Amygdala (tissue), 56 donors: ENCODE results near the gene PARN.
"Not testable (repeated sequence)": the region's sequence is repeated elsewhere in the genome, so short reads cannot be mapped to it uniquely, and the experiment has no call there.

ENCODE experiments used
- DNase-seq, 56 donors: peaks; one replicate each; lab custom pipeline; 2025; lab: John Stamatoyannopoulos, UW

PARN gene

DNA sequence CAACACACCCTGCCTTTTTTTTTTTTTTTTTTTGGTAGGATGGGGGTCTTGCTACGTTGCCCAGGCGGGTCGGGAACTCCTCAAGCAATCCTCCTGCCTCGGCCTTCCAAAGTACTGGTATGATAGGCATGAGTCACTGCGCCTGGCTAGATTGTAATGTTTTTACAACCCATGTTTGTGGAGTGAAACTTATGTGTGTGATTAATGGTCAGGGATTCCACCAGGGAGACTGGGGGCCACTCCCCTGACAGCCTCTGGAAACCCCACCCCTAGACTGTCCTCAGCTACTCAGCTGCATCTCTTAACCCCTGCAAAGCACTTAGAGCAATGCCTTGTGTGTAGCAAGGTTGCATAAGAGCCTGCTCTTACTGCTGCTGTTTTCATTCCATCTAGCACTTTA lies 220.5 kb downstream of the PARN start:
- no peak for DNase-seq

- no peak for DNase-seq
Measured at GRCh38 chr16:14407786-14408399, 222.2 kb downstream of the PARN start.

GRCh38 chr16:14405611-14406537 lies 224.2 kb downstream of the PARN start:
- DNase-seq, result peak in 2 of 56 donors; percentile 2 to 45

DNA sequence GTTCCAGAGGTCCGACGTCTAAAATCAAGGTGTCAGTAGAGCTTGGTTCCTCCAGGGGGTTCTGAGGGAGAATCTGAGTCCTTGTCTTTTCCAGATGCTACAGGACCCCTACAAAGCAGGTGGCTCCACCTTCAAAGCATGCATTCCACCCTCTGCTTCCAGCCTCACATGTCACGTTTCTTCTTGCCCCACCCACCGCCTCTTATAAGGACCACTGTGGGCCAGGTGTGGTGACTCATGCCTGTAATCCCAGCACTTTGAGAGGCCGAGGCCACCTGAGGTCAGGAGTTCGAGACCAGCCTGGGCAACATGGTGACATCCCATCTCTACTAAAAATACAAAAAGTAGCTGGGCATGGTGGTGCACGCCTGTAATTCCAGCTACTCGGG lies 227.1 kb downstream of the PARN start:
- DNase-seq, result not testable (repeated sequence)

GRCh38 chr16:14402114-14403000 lies 227.7 kb downstream of the PARN start:
- not testable (repeated sequence) for DNase-seq

- DNase-seq, result not testable (repeated sequence)
Measured at GRCh38 chr16:14401711-14402061, 228.4 kb downstream of the PARN start.

- not testable (repeated sequence) for DNase-seq
Measured at GRCh38 chr16:14400978-14401710, 228.9 kb downstream of the PARN start.

DNA sequence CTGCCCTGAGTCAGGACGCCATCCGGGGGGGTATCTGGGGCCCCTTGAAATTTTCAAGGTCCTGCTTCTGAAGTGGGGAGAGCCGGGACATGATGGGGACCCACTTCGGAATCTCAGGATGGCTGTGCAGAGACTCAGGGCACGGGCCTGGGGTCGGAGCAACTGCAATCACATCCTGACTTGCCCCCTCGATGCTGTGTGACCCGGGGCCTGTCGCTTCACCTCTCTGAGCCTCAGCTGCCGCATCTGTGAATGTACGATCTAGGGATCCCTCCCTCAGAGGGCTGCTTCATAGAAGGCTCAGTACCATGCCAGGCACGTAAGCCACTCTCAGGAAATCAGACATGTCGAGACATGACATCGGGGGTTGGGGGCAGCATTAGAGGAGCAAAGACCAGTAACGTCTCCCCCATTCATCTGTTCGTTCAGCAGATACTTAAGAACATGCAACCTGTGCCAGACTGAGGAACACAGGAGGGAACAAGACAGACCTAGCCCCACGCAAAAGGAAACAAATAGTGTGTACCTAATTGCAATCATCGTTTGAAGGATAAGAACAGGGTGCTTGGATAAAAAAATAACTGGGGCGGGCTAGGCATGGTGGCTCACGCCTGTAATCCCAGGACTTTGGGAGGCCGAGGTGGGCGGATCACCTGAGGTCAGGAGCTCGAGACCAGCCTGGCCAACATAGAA lies 229.6 kb downstream of the PARN start:
- DNase-seq, result no peak

DNA sequence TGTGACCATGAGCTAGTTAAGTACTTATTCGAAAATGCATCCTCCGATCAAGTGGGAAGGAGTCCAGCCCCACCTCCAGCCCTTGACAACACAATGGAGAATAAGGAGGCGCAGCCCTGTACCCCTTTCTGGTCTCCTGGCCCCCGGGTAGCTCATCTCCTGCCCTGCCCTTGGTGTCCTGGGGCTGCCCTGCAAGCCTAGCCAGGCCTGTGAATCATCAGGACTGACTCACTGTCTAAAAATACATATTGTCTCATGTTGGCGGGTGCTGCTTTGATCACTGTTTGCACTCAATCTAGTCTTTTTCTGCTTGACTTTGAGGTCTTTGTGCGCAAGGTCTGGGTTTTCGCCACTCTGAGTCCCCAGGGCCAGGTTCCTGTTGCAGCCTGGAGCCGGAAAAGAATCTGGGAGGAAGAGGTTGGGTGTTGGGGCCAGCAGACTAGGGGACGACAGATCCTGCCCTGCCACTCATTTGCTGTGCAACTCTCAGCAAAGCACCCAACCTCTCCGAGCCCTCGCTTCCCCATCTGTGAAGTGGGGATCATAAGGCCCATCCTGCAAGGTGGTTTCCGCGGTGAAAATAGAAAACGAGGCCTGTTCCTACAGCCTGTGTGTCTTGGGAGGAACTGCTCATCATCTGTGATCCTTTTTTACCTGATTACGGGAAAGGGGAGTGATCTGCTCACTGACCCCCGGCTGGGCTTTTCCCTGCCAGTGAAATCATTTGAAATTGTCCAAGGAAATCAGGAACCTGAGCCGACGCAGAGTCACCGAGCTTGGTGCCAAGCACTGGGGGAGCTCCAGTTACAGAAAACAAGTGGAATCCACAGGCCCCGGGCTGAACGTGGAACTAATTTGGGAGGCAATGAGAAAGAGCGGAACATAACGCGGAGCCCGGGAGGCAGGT lies 230.4 kb downstream of the PARN start:
- peak in 21 of 56 donors; percentile 4 to 89 (median 18) for DNase-seq

DNA sequence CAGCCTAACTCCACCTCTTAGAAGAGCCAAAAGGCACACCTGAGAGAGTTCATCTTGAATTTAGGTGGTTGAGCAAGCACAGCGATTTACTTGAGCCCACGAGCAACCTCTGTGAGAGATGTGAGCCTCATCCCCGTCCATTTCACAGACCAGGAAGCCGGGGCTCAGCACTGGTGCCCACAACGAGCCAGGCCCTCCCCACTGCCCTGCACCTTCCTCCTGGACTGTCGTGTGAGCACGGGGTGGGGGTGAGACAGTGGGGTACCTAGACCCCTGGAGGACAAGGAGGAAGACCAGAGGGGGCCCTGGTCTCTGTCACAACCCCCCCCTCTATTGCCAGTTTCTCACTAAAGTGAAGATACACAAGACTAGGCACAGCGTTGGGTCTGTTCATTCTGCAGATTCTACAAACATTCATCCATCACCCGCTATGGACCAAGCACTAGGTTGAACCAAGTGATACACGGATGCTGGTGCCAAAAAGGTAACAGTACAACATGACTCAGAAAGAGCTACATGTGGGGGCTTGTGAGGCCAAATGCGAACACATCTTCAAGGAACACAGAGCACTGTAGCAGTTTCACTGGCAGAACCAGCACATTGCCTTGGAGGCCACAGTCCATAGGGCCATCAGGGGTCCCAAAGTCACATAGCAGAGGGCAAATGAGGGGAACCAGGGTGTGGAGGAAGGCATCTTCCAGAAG lies 231.9 kb downstream of the PARN start:
- no peak for DNase-seq

GRCh38 chr16:14395710-14396304 lies 234.3 kb downstream of the PARN start:
- DNase-seq, result not testable (repeated sequence)

GRCh38 chr16:14394834-14395233 lies 235.2 kb downstream of the PARN start:
- no peak for DNase-seq

GRCh38 chr16:14392960-14393359 lies 237.1 kb downstream of the PARN start:
- no peak for DNase-seq

DNA sequence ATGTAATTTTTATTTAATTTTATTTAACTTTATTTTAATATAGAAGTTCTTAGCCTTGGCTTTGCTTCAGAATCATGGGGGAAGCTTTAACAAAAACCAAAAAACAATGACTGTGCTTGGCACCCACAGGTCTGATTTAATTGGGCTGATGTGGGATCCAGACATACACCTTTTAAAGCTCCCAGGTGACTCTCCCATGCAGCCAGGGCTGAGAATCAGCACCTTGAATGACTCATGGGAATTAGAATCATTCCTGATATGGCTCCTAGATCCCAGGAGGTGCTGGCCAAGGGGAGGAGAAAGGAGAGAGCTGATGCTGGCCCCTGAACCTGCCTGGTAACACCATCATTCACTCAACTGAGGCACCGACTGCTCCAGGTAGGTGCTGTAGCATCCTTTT lies 240.7 kb downstream of the PARN start:
- DNase-seq, result no peak

- no peak for DNase-seq
Measured at GRCh38 chr16:14388243-14388642, 241.8 kb downstream of the PARN start.

DNA sequence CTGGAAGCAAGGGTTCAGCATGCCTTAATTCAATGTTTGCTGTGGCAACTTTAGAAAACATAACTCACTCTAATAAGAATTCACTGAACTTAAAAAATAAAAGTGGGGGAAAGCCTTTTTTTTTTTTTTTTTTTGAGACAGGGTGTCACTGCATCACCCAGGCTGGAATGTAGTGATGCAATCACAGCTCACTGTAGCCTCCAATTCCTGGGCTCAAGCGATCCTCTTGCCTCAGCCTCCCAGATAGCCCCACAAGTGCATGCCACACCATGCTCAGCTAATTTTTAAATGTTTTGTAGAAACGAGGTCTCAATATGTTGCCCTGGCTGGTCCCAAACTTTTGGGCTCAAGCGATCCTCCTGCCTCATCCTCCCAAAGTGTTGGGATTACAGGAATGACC lies 243.9 kb downstream of the PARN start:
- no peak for DNase-seq
